NOMO-1 treated with DMSO at 0.1 percent for 48 hours (cell line): Measurements from ENCODE around the gene KLK7.

Experiments
- DNase-seq: peaks from one replicate; lab custom pipeline; 2025; ENCODE audit not compliant: unreplicated experiment; lab: John Stamatoyannopoulos, UW

The KLK7 gene

DNA sequence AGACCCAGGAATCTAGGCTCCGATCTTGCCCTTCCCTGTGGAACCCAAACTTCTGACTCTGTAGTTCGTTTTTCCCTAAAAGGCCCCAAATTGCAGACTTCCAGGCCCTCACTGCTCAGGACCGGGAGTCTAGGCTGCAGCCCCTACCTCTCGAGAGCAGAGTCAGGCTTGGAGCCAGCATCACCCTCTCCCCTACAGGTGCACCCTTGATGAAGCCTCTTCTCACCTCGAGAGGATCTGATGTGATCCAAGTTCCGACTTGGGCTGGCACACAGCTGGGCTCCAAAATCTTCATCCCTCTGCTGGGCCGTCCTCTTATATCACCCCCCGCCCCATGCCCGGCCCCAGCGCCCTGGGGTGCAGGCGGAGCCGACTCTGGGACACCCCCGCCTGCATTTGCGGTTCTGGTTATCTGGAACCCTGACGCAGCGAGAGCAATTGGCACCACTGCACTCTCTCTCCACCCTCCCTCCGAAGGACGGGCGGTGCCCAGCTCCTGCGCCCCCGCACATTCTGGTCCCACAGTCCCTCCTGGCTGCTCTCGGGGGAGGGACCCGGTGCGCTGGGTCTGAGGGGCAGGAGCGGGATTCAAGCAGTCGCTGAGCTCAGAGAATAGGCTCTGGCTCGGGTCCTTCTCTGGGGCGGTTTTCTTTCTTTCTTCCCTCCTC, at the start of gene KLK7:
Gene KLK7, minus strand, starts transcription at position 293 of the 668 bp plus-strand sequence. CDS start 1,518 bp downstream, outside the sequence.
- no peak for DNase-seq

- no peak for DNase-seq
Observed at GRCh38 chr19:51031880-51032225, 48.1 kb upstream of the KLK7 start.

GRCh38 chr19:51031220-51031879, 47.6 kb upstream of the KLK7 start:
- DNase-seq, result no peak

GRCh38 chr19:51030631-51031030, 46.9 kb upstream of the KLK7 start:
- DNase-seq, result no peak

DNA sequence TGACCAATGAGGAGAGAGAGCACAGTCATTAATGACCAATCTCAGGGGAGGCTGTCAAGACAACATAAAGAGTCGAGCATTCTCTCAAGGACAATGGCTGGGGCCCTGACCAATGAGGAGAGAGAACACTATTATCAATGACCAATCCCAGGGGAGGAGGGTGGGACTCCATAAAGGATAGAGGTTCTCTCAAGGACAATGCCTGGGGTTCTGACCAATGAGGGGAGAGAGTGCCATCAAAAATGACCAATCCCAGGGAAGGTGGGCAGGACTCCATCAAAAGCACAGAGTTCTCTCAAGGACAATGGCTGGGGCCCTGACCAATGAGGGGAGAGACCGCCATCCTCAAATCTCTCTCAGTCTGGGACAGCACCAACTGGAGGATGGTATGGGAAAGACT, 46.0 kb upstream of the KLK7 start:
- no peak for DNase-seq

DNA sequence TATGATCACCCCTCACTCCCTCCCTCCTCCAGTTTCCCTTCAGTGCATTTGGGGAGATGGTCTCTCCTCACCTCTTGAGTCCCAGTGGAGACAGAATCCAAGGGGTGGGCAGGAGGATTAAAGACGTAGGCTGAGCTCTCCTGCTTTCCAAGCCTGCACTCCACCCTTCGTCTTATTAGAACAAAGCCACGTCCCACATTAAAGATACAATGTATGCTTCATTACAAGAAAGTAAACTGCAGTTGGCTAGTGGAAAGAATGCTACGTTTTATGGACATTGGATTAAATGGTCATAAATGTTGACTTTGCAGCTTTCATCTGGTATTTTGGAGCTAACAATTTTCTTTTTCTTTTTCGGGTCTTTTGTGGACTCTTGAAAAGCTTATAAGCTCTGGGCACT, 44.2 kb upstream of the KLK7 start:
- DNase-seq, result peak; percentile 55

GRCh38 chr19:51027126-51027806, 43.5 kb upstream of the KLK7 start:
- DNase-seq, result no peak

- no peak for DNase-seq
Observed at GRCh38 chr19:51026554-51026831, 42.8 kb upstream of the KLK7 start, which contains the start of gene KLK11. TSS of gene KLK11 (minus strand) at chr19:51026616. CDS start at chr19:51025631, 985 bp downstream.

DNA sequence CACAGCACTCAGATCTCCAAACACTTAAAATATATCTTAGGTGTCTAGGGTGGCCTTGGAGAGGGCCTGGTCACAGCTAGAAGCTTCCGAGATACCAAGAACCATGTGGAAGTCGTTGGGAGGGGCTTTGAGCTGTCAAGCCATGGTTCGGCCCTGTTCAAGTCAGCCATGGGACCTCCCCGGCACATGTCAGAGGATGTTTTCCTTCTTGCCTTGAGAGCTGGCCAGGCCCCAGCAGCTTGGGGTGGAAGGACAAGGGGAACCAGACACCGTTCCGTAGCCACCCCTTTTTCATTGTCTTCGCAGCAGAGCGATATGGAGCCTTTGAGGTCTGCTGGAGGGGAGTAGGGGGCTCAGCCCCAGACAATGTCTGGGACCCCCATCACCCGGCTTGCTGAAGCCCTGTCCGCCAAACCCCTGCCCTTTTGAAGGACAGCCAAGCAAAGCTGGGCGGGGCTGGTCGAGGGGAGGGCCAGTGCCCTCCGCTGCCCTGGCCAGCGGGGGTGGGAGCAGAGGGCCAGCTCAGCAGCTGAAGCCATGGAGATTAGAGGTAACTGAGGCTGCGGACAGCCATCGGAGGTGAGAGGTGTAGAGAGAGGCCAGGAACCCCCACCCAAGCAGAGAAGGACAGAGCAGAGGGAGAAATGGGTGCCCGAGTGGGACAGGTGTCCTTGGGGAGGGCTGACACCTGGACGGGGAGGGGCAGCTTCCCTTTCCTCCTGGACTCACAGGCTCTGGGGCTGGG, 42.3 kb upstream of the KLK7 start:
- DNase-seq, result no peak

DNA sequence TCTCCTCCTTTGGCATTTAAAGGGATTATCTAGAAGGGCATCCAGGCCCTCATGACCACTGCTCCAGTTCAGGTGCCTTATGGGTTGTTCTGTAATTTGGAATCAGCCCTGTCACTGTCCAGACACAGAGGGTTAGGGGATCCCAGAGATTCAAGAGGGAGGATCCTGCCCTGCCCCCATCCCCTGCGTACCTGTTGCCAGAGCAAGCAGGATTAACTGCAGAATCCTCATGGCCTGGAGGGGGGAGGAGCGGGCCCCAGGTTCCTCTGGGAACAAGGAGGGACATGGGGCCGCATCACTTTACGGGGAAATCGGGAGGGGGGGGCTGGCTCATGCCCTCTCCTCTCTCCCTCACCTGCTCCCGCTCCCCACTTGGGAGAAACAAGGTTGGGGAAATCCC, 41.7 kb upstream of the KLK7 start:
- no peak for DNase-seq

DNA sequence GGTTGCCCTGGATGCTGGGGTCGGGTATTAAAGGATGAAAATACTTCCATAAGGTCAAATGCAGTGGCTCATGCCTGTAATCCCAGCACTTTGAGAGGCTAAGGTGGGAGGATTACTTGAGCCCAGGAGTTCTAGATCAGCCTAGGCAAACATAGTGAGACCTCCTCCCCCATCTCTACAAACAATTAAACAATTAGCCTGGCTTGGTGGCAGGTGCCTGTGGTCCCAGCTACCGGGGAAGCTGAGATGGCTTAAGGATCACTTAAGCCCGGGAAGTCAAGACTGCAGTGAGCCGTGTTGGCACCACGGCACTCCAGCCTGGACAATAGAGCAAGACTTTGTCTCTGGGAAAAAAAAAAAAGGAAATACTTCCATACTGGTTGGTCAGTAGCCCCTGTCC, 41.2 kb upstream of the KLK7 start:
- no peak for DNase-seq

- no peak for DNase-seq
Observed at GRCh38 chr19:51023946-51024345, 40.2 kb upstream of the KLK7 start.

DNA sequence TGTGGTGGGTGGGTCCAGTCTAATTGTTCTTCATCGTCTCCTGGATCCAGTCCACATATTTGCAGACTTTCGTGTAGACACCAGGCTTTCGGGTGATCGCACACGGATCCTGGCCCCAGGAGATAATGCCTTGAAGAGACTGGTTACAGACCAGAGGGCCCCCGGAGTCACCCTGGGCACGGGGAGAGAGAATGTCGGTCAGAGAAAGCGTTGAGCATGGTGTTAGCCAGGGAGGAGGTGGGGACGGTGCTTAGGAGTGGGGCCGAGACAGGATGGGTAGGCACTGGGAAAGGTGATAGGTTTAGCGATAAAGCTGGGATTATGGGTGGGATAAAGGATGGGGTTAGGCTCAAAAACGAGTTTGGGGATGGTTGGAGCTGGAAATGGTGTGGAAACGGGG, 38.8 kb upstream of the KLK7 start:
- no peak for DNase-seq

DNA sequence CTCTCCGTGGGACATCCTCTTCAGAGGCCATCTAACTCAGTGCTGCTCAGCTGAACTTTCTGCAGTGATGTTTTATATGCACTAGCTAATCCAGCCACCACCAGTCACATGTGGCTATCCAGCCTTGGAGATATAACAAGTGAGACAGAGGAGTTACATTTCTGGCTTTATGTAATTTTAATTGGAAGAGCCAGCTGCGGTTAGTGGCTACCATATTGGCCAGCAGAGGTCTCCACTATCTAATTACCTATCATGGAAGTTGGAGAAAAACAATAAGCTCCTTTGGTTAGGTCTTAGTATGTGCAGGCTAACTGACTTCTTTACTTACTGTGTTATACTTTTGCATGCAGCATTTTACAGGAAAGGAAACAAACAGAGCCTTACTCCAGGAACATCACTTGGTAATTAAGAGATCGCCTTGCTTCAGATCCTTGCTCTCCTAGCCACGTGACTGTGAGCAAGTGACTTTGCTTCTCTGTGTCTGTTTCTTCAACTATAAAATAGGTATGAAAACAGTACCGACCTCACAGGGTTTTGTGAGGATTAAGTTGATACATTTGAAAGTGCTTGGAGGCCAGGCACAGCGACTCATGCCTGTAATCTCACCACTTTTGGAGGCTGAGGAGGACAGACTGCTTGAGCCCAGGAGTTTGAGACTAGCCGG, 37.4 kb upstream of the KLK7 start:
- peak; percentile 72 for DNase-seq

DNA sequence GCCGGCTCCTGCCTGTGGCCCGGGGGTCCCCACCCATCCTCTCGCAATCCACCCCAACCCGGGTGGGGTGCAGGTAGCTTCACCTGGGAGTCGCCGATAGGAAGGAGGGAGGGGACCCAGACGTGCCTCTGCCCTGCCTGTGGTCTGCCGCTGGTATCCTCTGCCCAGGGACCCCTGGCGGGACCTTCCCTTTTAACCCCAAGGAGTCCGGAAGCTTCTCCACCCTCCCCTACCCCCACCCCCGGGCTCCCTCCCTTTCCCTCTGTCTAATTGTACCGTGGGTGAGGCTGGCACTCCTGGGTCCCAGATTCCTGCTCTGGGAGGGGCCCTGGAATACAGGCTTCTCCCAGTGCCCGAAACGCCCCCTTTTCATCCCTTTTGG, 35.8 kb upstream of the KLK7 start, which contains the start of gene KLK10:
Gene KLK10, minus strand, starts transcription at position 166 of the 382 bp plus-strand sequence. CDS start 579 bp downstream, outside the sequence.
- DNase-seq, result no peak

DNA sequence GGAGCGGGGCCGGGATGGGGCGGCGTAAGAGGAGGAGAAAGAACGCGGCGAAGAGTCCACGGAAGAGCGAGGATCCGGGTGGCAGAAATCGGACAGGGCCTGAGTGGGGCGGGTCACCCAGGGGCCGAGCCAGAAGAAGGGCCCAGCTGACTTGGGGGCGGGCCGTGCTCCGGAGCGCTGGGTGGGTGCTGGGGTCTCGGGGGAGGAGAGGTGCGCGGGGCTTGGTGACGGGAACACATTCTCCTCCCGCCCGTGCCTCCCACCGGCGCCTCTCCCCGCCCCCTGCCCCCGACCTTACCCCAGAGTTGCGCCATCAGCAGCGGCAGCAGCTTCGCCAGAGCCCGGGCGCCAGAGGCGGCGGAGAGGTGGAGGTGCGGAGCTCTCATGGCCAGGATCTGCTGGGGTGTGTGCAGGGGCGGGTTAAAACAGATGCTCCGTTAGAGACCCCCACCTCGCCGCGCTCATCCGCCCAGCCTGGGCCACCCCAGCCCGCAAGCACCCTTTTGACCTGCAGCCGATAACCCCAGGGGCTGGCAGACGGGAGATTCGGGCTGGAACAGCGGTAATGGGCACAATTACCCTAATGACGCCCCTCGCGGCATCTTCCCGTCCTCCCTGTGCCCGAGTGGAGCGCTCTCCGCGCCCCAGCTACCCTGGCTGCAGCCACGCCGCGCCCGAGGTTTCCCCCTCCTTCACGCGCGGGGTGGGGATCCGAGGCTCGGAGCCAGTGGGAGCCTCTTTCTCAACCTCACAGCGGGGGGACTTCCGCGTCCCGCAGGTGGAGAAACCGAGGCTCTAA, 35.2 kb upstream of the KLK7 start:
- peak; percentile 7 for DNase-seq

- peak; percentile 28 for DNase-seq
Observed at GRCh38 chr19:51016798-51017683, 33.3 kb upstream of the KLK7 start.

GRCh38 chr19:51015691-51016267, 32.1 kb upstream of the KLK7 start:
- DNase-seq, result no peak

DNA sequence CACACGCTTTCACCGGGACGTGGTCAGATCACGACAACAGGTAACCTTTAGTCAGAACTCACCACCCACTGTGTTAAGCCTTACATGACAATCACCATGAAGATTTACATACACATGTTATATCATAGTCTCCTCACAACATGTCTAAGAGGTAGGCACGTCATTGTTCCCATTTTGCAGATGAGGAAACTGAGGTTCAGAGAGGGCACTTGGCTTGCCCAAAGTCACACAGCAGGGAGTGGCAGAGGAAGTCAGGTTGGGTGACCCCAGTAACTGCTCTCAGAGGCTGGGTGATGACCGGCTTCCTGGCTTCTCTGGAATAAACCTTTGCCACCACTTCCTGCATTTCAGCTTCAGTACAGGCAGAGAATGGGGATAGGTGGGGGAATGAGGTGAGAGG, 30.5 kb upstream of the KLK7 start:
- no peak for DNase-seq
